ENCODE results near the gene DGKQ.

Gene DGKQ

GRCh38 chr4:912548-913279 lies 60.7 kb downstream of the DGKQ start:
- peaks cover 41% of the 10 kb centered on the region for H3K79me2 ChIP-seq (ENCODE audit: insufficient read depth, low read length)

GRCh38 chr4:911871-912490 lies 61.4 kb downstream of the DGKQ start:
- Histone ChIP-seq H3K27ac (ENCODE audit: low read depth, low read length) (no peak overlapping the region), H3K9me3 (ENCODE audit: insufficient read depth, low read length) (no peaks in the 10 kb centered on the region), H3K79me2 (ENCODE audit: insufficient read depth, low read length) (peaks cover 33% of the 10 kb centered on the region), H2AFZ (ENCODE audit: low read depth, low read length, severe bottlenecking) (no peak overlapping the region), H3K4me2 (ENCODE audit: low read depth, low read length, poor library complexity, severe bottlenecking) (no peak overlapping the region), H4K20me1 (ENCODE audit: low read depth, low read length) (peaks cover 6% of the 10 kb centered on the region; the same call in 1 of the 2 replicates), H3K36me3 (ENCODE audit: low read length) (no peaks in the 10 kb centered on the region), H3K4me3 (ENCODE audit: insufficient read depth, low read length, poor library complexity, severe bottlenecking) (no peak overlapping the region), H3F3A (ENCODE audit: insufficient read depth) (no peaks in the 10 kb centered on the region), H3K9ac (ENCODE audit: low read length) (no peak overlapping the region), H3K9me2 (replicated peaks; ENCODE audit: insufficient read depth, low read length) (no peaks in the 10 kb centered on the region), H3K27me3 (ENCODE audit: low read length) (no peaks in the 10 kb centered on the region)
- TF ChIP-seq CTCF (IDR thresholded peaks at IDR 0.05; ENCODE audit: insufficient read depth, low read length, poor library complexity, severe bottlenecking), result no peak
- no peak for TF ChIP-seq EZH2phosphoT487 (conservative IDR thresholded peaks at IDR 0.05; ENCODE audit: low read length)

More at GRCh38 chr4:912548-913279, 60.7 kb downstream of the DGKQ start:
- Histone ChIP-seq H3K9me2 (replicated peaks; ENCODE audit: insufficient read depth, low read length) (no peaks in the 10 kb centered on the region), H3K27ac (ENCODE audit: low read depth, low read length) (no peak overlapping the region), H3K9ac (ENCODE audit: low read length) (no peak overlapping the region), H3K9me3 (ENCODE audit: insufficient read depth, low read length) (no peaks in the 10 kb centered on the region), H3K4me3 (ENCODE audit: insufficient read depth, low read length, poor library complexity, severe bottlenecking) (no peak overlapping the region), H3K36me3 (ENCODE audit: low read length) (no peaks in the 10 kb centered on the region), H3K4me2 (ENCODE audit: low read depth, low read length, poor library complexity, severe bottlenecking) (no peak overlapping the region), H2AFZ (ENCODE audit: low read depth, low read length, severe bottlenecking) (no peak overlapping the region), H3K27me3 (ENCODE audit: low read length) (no peaks in the 10 kb centered on the region), H3F3A (ENCODE audit: insufficient read depth) (no peaks in the 10 kb centered on the region), H4K20me1 (ENCODE audit: low read depth, low read length) (peaks cover 7% of the 10 kb centered on the region; the same call in 1 of the 2 replicates)
- TF ChIP-seq EZH2phosphoT487 (conservative IDR thresholded peaks at IDR 0.05; ENCODE audit: low read length) (no peak), CTCF (IDR thresholded peaks at IDR 0.05; ENCODE audit: insufficient read depth, low read length, poor library complexity, severe bottlenecking) (no peak)

- H3K9me3 ChIP-seq (ENCODE audit: insufficient read depth, low read length), result no peaks in the 10 kb centered on the region
- H3K9ac ChIP-seq (ENCODE audit: low read length), result no peak overlapping the region
- H3K27me3 ChIP-seq (ENCODE audit: low read length), result no peaks in the 10 kb centered on the region
- H3K36me3 ChIP-seq (ENCODE audit: low read length), result no peaks in the 10 kb centered on the region
- H3K4me2 ChIP-seq (ENCODE audit: low read depth, low read length, poor library complexity, severe bottlenecking), result no peak overlapping the region
- peaks cover 30% of the 10 kb centered on the region for H3K79me2 ChIP-seq (ENCODE audit: insufficient read depth, low read length)
- H3F3A ChIP-seq (ENCODE audit: insufficient read depth), result no peaks in the 10 kb centered on the region
- no peaks in the 10 kb centered on the region for H3K9me2 ChIP-seq (replicated peaks; ENCODE audit: insufficient read depth, low read length)
- H4K20me1 ChIP-seq (ENCODE audit: low read depth, low read length), result no peaks in the 10 kb centered on the region
- H3K4me3 ChIP-seq (ENCODE audit: insufficient read depth, low read length, poor library complexity, severe bottlenecking), result no peak overlapping the region
- TF ChIP-seq CTCF (IDR thresholded peaks at IDR 0.05; ENCODE audit: insufficient read depth, low read length, poor library complexity, severe bottlenecking) (no peak), EZH2phosphoT487 (conservative IDR thresholded peaks at IDR 0.05; ENCODE audit: low read length) (no peak)
- no peak overlapping the region for H2AFZ ChIP-seq (ENCODE audit: low read depth, low read length, severe bottlenecking)
- no peak overlapping the region for H3K27ac ChIP-seq (ENCODE audit: low read depth, low read length)
These were observed 62.1 kb downstream of the DGKQ start for GRCh38 chr4:911221-911751.

Data from SU-DHL-6 (cell line).